K562 (cell line): Measurements from ENCODE around the gene ZNF622. TPM values are rescaled to one million over a fixed set of nuclear protein-coding genes. Genes with fewer than 3 reads are reported as not detected.

ENCODE experiments used
- ATAC-seq: fragments of 200-7000 bp; cut with Tn5 transposase; 3 replicates; pipeline ENCODE4 v1.9.1; 2020; ENCODE audit warnings: moderate library complexity
- BruUV-seq: library from RNA; stranded (reverse); fragments of 400-500 nt; replicated peaks from 2 replicates; lab custom pipeline; 2021; lab: Mats Ljungman, UMichigan
- CTCF ChIA-PET: fragments of 300-600 bp; formaldehyde crosslinking; extraction: SDS; loops from one replicate; lab custom pipeline; 2021; ENCODE audit warnings: low intra/inter-chr PET ratio; lab: Yijun Ruan, JAX
- POLR2A ChIA-PET: fragments of 300-600, 350-650 bp; sonication (Branson Sonifier 250); formaldehyde crosslinking; extraction: SDS; loops from one replicate; lab custom pipeline; 2021; ENCODE audit warnings: antibody characterized with exemption, inconsistent platforms; lab: Yijun Ruan, JAX
- DNase-seq, 4 experiments: peaks; one replicate each; pipeline versions ENCODE4 v3.0.0 to v3.0.0-alpha.2; 2011 to 2018; ENCODE audit warnings: low spot score in 3 of 4, mixed read lengths in 3 of 4; ENCODE audit errors: extremely low read depth in 1 of 4
- FAIRE-seq: peaks from 2 replicates; lab custom pipeline; 2011; peaks lifted over from hg19 to GRCh38; lab: Jason Lieb, UNC
- H2AFZ ChIP-seq: 2 replicates; pipeline ENCODE4 v1.6.0; 2011; ENCODE audit warnings: low read depth, low read length, control low read depth, inconsistent platforms
- H3K27ac ChIP-seq: fragments of 200-600 bp; 3 replicates; pipeline ENCODE4 v1.8.0; 2011; ENCODE audit warnings: low read depth, mild to moderate bottlenecking, control low read depth, inconsistent platforms, low read length, moderate library complexity, mixed read lengths; ENCODE audit errors: extremely low read depth
- H3K27me3 ChIP-seq, 2 experiments: fragments of 300-600 bp in 1 of 2; 2 replicates in 1 of 2; 3 replicates in 1 of 2; pipeline versions ENCODE4 v1.6.0 to v1.8.0; 2011; ENCODE audit warnings: inconsistent platforms in 2 of 2, low read length in 2 of 2, mild to moderate bottlenecking in 1 of 2, mixed read lengths in 1 of 2, moderate library complexity in 1 of 2; ENCODE audit not compliant: control insufficient read depth in 2 of 2, insufficient read depth in 2 of 2
- H3K36me3 ChIP-seq: fragments of 300-600 bp; 3 replicates; pipeline ENCODE4 v1.8.0; 2011; ENCODE audit warnings: mild to moderate bottlenecking, low read length, inconsistent platforms; ENCODE audit not compliant: control insufficient read depth, insufficient read depth
- H3K4me1 ChIP-seq, 2 experiments: fragments of 200-600 bp in 1 of 2; replicated peaks in 1 of 2; 2 replicates in 1 of 2; 3 replicates in 1 of 2; pipeline versions ENCODE4 v1.5.1 to v1.8.0; 2011; ENCODE audit warnings: inconsistent platforms in 2 of 2, low read length in 2 of 2, mild to moderate bottlenecking in 1 of 2, mixed read lengths in 1 of 2, moderate library complexity in 1 of 2; ENCODE audit not compliant: control insufficient read depth in 2 of 2, insufficient read depth in 2 of 2
- H3K4me2 ChIP-seq: 2 replicates; pipeline ENCODE4 v1.6.1; 2011; ENCODE audit warnings: low read length, control low read depth, inconsistent platforms, mixed read lengths; ENCODE audit not compliant: insufficient read depth
- H3K4me3 ChIP-seq: fragments of 200-600 bp; sonication (generic), shearing (Covaris generic); 2 replicates; pipeline ENCODE4 v1.5.1; 2016; ENCODE audit warnings: control low read depth, inconsistent platforms
- H3K79me2 ChIP-seq: fragments of 200-600 bp; 3 replicates; pipeline ENCODE4 v1.8.0; 2011; ENCODE audit warnings: low read length, inconsistent platforms; ENCODE audit not compliant: control insufficient read depth, insufficient read depth
- H3K9ac ChIP-seq, 2 experiments: 2 replicates each; pipeline versions ENCODE4 v1.6.0 to v1.6.1; 2011; ENCODE audit warnings: low read depth in 2 of 2, low read length in 2 of 2, control low read depth in 1 of 2, inconsistent platforms in 1 of 2, mild to moderate bottlenecking in 1 of 2, mixed read lengths in 1 of 2; ENCODE audit not compliant: insufficient read depth in 1 of 2
- H3K9me1 ChIP-seq: one replicate; pipeline ENCODE4 v1.6.0; 2011; ENCODE audit warnings: inconsistent platforms, mild to moderate bottlenecking, low read length, moderate library complexity; ENCODE audit not compliant: control insufficient read depth, insufficient read depth
- H3K9me3 ChIP-seq: replicated peaks from 2 replicates; pipeline ENCODE4 v1.5.1; 2011; ENCODE audit warnings: low read depth, low read length, inconsistent platforms; ENCODE audit not compliant: control insufficient read depth, insufficient read depth
- H4K20me1 ChIP-seq: replicated peaks from 2 replicates; pipeline ENCODE4 v1.6.1; 2011; ENCODE audit warnings: low read length, inconsistent platforms, mixed read lengths; ENCODE audit not compliant: control insufficient read depth, insufficient read depth
- CCAR2 ChIP-seq: fragments of 200-400 bp; formaldehyde crosslinking; IDR thresholded peaks from 2 replicates; pipeline ENCODE4 v1.6.1; 2017; ENCODE audit warnings: mild to moderate bottlenecking, low read depth, low read length
- DIDO1 ChIP-seq: fragments of 450-650 bp; IDR thresholded peaks from 2 replicates; pipeline ENCODE4 v1.6.1; 2016; ENCODE audit warnings: low read depth, missing biosample characterization, missing genetic modification characterization
- DMBX1 ChIP-seq: fragments of 250-450 bp; sonication (Bioruptor Pico); IDR thresholded peaks from 2 replicates; pipeline ENCODE4 v1.8.0; 2022; ENCODE audit warnings: inconsistent platforms, mild to moderate bottlenecking, moderate library complexity, borderline replicate concordance
- FOXK2 ChIP-seq, 2 experiments: fragments of 450-650 bp; IDR thresholded peaks in 1 of 2; conservative IDR thresholded peaks in 1 of 2; 2 replicates each; pipeline ENCODE4 v1.6.1; 2016; ENCODE audit warnings: low read depth in 2 of 2, mild to moderate bottlenecking in 1 of 2
- GATA2 ChIP-seq: sonication (generic); formaldehyde crosslinking; IDR thresholded peaks from 2 replicates; pipeline ENCODE4 v1.4.0; 2020; ENCODE audit warnings: mild to moderate bottlenecking, missing genetic modification reagents
- HDAC3 ChIP-seq: fragments of 450-650 bp; IDR thresholded peaks from 2 replicates; pipeline ENCODE4 v1.6.1; 2018; ENCODE audit warnings: borderline replicate concordance, mild to moderate bottlenecking, moderate library complexity; ENCODE audit not compliant: partially characterized antibody
- HEY1 ChIP-seq: fragments of 250-450 bp; sonication (Bioruptor Pico); IDR thresholded peaks from 2 replicates; pipeline ENCODE4 v1.5.0; 2020; ENCODE audit warnings: mild to moderate bottlenecking, moderate library complexity, borderline replicate concordance
- HSF4 ChIP-seq: fragments of 250-450 bp; sonication (Bioruptor Pico); IDR thresholded peaks from 2 replicates; pipeline ENCODE4 v2.1.2; 2022; ENCODE audit warnings: mild to moderate bottlenecking, moderate library complexity, borderline replicate concordance
- IFI16 ChIP-seq: fragments of 250-450 bp; sonication (Bioruptor Pico); IDR thresholded peaks from 2 replicates; pipeline ENCODE4 v2.1.2; 2022; ENCODE audit warnings: mild to moderate bottlenecking, inconsistent platforms
- NFRKB ChIP-seq: fragments of 450-650 bp; IDR thresholded peaks from 2 replicates; pipeline ENCODE4 v1.6.1; 2016; ENCODE audit warnings: low read depth
- NFYB ChIP-seq: IDR thresholded peaks from 2 replicates; pipeline ENCODE4 v1.6.1; 2011; ENCODE audit warnings: mild to moderate bottlenecking, moderate library complexity; ENCODE audit not compliant: insufficient read length; ENCODE audit errors: extremely low read depth
- NR2C2 ChIP-seq, 2 experiments: fragments of 200-800 bp in 1 of 2; sonication (Bioruptor generic) in 1 of 2; sonication (generic) in 1 of 2; formaldehyde crosslinking in 1 of 2; IDR thresholded peaks; 2 replicates each; pipeline versions ENCODE4 v1.6.1 to v1.8.0; 2016 to 2022; ENCODE audit warnings: mild to moderate bottlenecking in 1 of 2, missing compliant biosample characterization in 1 of 2, missing genetic modification characterization in 1 of 2, missing genetic modification reagents in 1 of 2
- PHF21A ChIP-seq: fragments of 450-650 bp; IDR thresholded peaks from 2 replicates; pipeline ENCODE4 v1.6.1; 2017; ENCODE audit warnings: low read depth, borderline replicate concordance
- RBBP5 ChIP-seq: fragments of 200-600 bp; sonication (generic); IDR thresholded peaks from 2 replicates; pipeline ENCODE4 v1.6.1; 2012; ENCODE audit warnings: borderline replicate concordance, mild to moderate bottlenecking, low read length, control low read depth, inconsistent platforms; ENCODE audit not compliant: insufficient read depth, poor library complexity, severe bottlenecking
- RBM17 ChIP-seq: fragments of 200-400 bp; formaldehyde crosslinking; IDR thresholded peaks from 2 replicates; pipeline ENCODE4 v1.6.1; 2017; ENCODE audit warnings: low read depth, mild to moderate bottlenecking, low read length, borderline replicate concordance
- RBM25 ChIP-seq: fragments of 200-400 bp; formaldehyde crosslinking; IDR thresholded peaks from 2 replicates; pipeline ENCODE4 v1.6.1; 2018; ENCODE audit warnings: low read length, low read depth, moderate library complexity; ENCODE audit not compliant: severe bottlenecking
- RCOR1 ChIP-seq, 2 experiments: IDR thresholded peaks; 2 replicates each; pipeline ENCODE4 v1.6.1; 2012; ENCODE audit warnings: low read depth in 2 of 2, low read length in 2 of 2, borderline replicate concordance in 1 of 2, improper control_type of control experiment in 1 of 2
- ZBTB17 ChIP-seq: fragments of 450-650 bp; formaldehyde crosslinking; IDR thresholded peaks from 2 replicates; pipeline ENCODE4 v1.4.0; 2020; ENCODE audit warnings: mild to moderate bottlenecking
- ZNF175 ChIP-seq: fragments of 200-800 bp; sonication (Bioruptor generic); IDR thresholded peaks from 2 replicates; pipeline ENCODE4 v1.6.1; 2016; ENCODE audit warnings: low read depth, mild to moderate bottlenecking, missing genetic modification characterization, missing compliant biosample characterization
- ZNF583 ChIP-seq: fragments of 250-450 bp; sonication (Bioruptor Pico); IDR thresholded peaks from 2 replicates; pipeline ENCODE4 v1.4.0; 2020
- ZNF717 ChIP-seq: fragments of 250-450 bp; sonication (Bioruptor Pico); IDR thresholded peaks from 2 replicates; pipeline ENCODE4 v1.5.0; 2021
- WGBS: fragments of 100-300 bp; shearing (Covaris generic); methylation state at CpG from one replicate; pipeline ENCODE4 v1.1.6; 2016; ENCODE audit warnings: low coverage, mixed read lengths; ENCODE audit not compliant: insufficient coverage; ENCODE audit errors: missing lambda C conversion rate; 5-methylcytosine and 5-hydroxymethylcytosine counted together
- in situ Hi-C: fragments of 300-500 bp; cut with MboI; formaldehyde crosslinking; loops from 4 replicates; pipeline ENCODE4 v1.15.0; 2018; ENCODE audit warnings: inconsistent platforms, mixed read lengths
- intact Hi-C: fragments of 100-400 bp; cut with micrococcal nuclease; formaldehyde crosslinking; loops from 2 replicates; pipeline ENCODE4 v1.14.2; 2022
- polyA plus RNA-seq, 8 experiments: library from polyadenylated mRNA; depleted of rRNA in 4 of 8; stranded (reverse) in 5 of 8; unstranded in 3 of 8; fragments of >200 nt; fragmentation: Nextera tagmentation in 2 of 8; fragmentation: Illumina TruSeq in 1 of 8; extraction: Ambion mirVana in 2 of 8; extraction: Trizol in 1 of 8; gene quantifications; 2 replicates each; pipeline versions ENCODE4 v1.2.1 to v1.2.3, GENCODE V29; 2011 to 2014; ENCODE audit warnings: inconsistent platforms in 1 of 8, missing spikeins in 1 of 8
- total RNA-seq, 7 experiments: library from RNA; depleted of rRNA in 6 of 7; stranded (reverse); fragments of >200 nt in 6 of 7; fragmentation: Illumina TruSeq in 2 of 7; extraction: Trizol in 2 of 7; gene quantifications; 2 replicates each; pipeline versions ENCODE4 v1.2.1 to v1.2.3, GENCODE V29; 2011 to 2021; ENCODE audit warnings: low replicate concordance in 1 of 7
- TF ChIP-seq, protein P1 (sequence below): fragments of 450-650 bp; formaldehyde crosslinking; IDR thresholded peaks from 2 replicates; pipeline ENCODE4 v1.4.0; 2022; ENCODE audit warnings: mild to moderate bottlenecking, moderate library complexity

Gene ZNF622
- total and polyA plus RNA-seq, 9 of the 15 experiments (the other 6 are each of a cell fraction or from before 2014, with no cell fraction given) = 9.6 to 51.5 (median 32.3) TPM

- Histone ChIP-seq H3K36me3 (no peaks in the 10 kb centered on the region), H3K9me3 (no peaks in the 10 kb centered on the region), H3K79me2 (no peaks in the 10 kb centered on the region), H3K27ac (no peak overlapping the region), H3K27me3 (0 out of 5 replicates have a peak, but pooled peaks cover 0 to 3% of the 10 kb centered on the region in 2 experiments), H3K4me1 (peaks cover 13 to 15% of the 10 kb centered on the region in 2 experiments; a peak in 3 of 5 replicates), H3K4me3 (no peak overlapping the region), H2AFZ (no peak overlapping the region), H3K9me1 (no peaks in the 10 kb centered on the region), H4K20me1 (no peaks in the 10 kb centered on the region), H3K4me2 (no peak overlapping the region), H3K9ac (no peak overlapping the region)
- no peak for DNase-seq
- in situ Hi-C loops = no loop called here
- no peak for FAIRE-seq
- 28% methylated on average over 6 of the region's 6 CpGs for WGBS
- no TSS peak for BruUV-seq
- ChIA-PET POLR2A (interaction anchor here (0.8 to 1.2 kb wide), 2 partner anchors 10 to 16 kb away, joined by 3 to 11 read pairs; no protein-coding TSS in a partner anchor), CTCF (no interaction called here)
- intact Hi-C loops = loop anchor here (2.0 kb wide), 1 partner anchor 47 kb away; the partner anchor contains the start of gene ZNF622
- no peak for ATAC-seq
- no peak for TF ChIP-seq DIDO1 (tag)
- TF ChIP-seq ZNF717 (CRISPR knock-in tag) = no peak
- no peak for TF ChIP-seq NR2C2 (CRISPR knock-in tag; IDR thresholded peaks at IDR 0.05)
- TF ChIP-seq NR2C2 (tag; IDR thresholded peaks at IDR 0.05) = no peak
- no peak for TF ChIP-seq RBM25
- no peak for TF ChIP-seq HDAC3
- TF ChIP-seq DMBX1 = peak; percentile 92
- TF ChIP-seq ZNF583 (CRISPR knock-in tag) = no peak
- TF ChIP-seq IFI16 (CRISPR knock-in tag) = peak; percentile 80; the same call in 1 of the 2 replicates
- TF ChIP-seq, protein P1, sequence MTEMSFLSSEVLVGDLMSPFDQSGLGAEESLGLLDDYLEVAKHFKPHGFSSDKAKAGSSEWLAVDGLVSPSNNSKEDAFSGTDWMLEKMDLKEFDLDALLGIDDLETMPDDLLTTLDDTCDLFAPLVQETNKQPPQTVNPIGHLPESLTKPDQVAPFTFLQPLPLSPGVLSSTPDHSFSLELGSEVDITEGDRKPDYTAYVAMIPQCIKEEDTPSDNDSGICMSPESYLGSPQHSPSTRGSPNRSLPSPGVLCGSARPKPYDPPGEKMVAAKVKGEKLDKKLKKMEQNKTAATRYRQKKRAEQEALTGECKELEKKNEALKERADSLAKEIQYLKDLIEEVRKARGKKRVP = no peak
- TF ChIP-seq CCAR2 = no peak
- TF ChIP-seq RCOR1 (IDR thresholded peaks at IDR 0.05; ENCODE audit: borderline replicate concordance in 1 of 2, low read depth in 2 of 2, low read length in 2 of 2) = no peak
- TF ChIP-seq ZNF175 (CRISPR knock-in tag) = no peak
- no peak for TF ChIP-seq NFRKB
- no peak for TF ChIP-seq NFYB
- peak; percentile 79 for TF ChIP-seq ZBTB17 (CRISPR knock-in tag)
- no peak for TF ChIP-seq RBM17
- peak; percentile 91 for TF ChIP-seq HSF4 (CRISPR knock-in tag)
- no peak for TF ChIP-seq HEY1 (CRISPR knock-in tag)
- TF ChIP-seq GATA2 (CRISPR knock-in tag) = no peak
- TF ChIP-seq FOXK2 (conservative IDR thresholded peaks at IDR 0.05 in 1 of 2, IDR thresholded peaks at IDR 0.05 in 1 of 2; ENCODE audit: low read depth in 2 of 2) = no peak
- no peak for TF ChIP-seq PHF21A
- no peak for TF ChIP-seq RBBP5
These were observed 48.1 kb downstream of the ZNF622 start for GRCh38 chr5:16417398-16418074.
